ENCODE measurements around the gene TARBP2.

GRCh38 chr12:53484686-53485575 lies 16.2 kb upstream of the TARBP2 start:
- TF ChIP-seq, protein P1, sequence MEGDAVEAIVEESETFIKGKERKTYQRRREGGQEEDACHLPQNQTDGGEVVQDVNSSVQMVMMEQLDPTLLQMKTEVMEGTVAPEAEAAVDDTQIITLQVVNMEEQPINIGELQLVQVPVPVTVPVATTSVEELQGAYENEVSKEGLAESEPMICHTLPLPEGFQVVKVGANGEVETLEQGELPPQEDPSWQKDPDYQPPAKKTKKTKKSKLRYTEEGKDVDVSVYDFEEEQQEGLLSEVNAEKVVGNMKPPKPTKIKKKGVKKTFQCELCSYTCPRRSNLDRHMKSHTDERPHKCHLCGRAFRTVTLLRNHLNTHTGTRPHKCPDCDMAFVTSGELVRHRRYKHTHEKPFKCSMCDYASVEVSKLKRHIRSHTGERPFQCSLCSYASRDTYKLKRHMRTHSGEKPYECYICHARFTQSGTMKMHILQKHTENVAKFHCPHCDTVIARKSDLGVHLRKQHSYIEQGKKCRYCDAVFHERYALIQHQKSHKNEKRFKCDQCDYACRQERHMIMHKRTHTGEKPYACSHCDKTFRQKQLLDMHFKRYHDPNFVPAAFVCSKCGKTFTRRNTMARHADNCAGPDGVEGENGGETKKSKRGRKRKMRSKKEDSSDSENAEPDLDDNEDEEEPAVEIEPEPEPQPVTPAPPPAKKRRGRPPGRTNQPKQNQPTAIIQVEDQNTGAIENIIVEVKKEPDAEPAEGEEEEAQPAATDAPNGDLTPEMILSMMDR (IDR thresholded peaks at IDR 0.05): no peak
- no peak for TF ChIP-seq POLR2A (IDR thresholded peaks at IDR 0.05)
